Heart left ventricle (tissue), 13 donors: Measurements from ENCODE around the gene PPWD1.

Experiments
- CTCF ChIP-seq, 12 donors: fragments of 200-600 bp; sonication (generic) in 4 of 12; IDR thresholded peaks; one replicate each; pipeline versions ENCODE4 v1.5.0 to v1.8.0; 2018 to 2022; ENCODE audit warnings: antibody characterized with exemption in 12 of 12, mild to moderate bottlenecking in 5 of 12
- POLR2A ChIP-seq, 2 donors: fragments of 450-650 bp; IDR thresholded peaks; one replicate each; pipeline ENCODE4 v1.6.1; 2017; ENCODE audit warnings: antibody characterized with exemption in 2 of 2, mild to moderate bottlenecking in 2 of 2, moderate library complexity in 2 of 2
- donor health status: ischemic (EF 13 %, LVEDD 7.1; RV severe dilation, severe dysfunction).
- donor health status: DM: no; HTN: yes; CAD: no.
- donor health status: DM: no; HTN: no; CAD: no.
- donor health status: ischemic (EF 25% LVEDD 6.9; RV normal size, moderate dysfunction).
- donor health status: ischemic (EF 25% LVEDD 5.7; RV mildly dilated, moderate dysfunction).
- donor health status: ischemic (EF 35%, LVEDD 5.7; RV mildly dilated, moderate dysfunction).
- donor health status: nonischemic (EF 11% LVEDD 7.7; RV severe dilation, severe dysfunction).
- donor health status: DM: yes; HTN: yes; CAD: no.
- donor health status: PGD.
- donor health status: ischemic (EF 29% LVEDD 5.4; RV normal size, mild dysfunction).
- donor health status: nonischemic (EF 23%, LVEDD 6.1; RV moderate dilation, normal function).

GRCh38 chr5:65563777-65564176 is 681 bp downstream of the PPWD1 start:
- TF ChIP-seq CTCF (IDR thresholded peaks at IDR 0.05): no peak
- no peak for TF ChIP-seq POLR2A (IDR thresholded peaks at IDR 0.05)
